ENCODE data around the gene ARHGAP19.

DNA sequence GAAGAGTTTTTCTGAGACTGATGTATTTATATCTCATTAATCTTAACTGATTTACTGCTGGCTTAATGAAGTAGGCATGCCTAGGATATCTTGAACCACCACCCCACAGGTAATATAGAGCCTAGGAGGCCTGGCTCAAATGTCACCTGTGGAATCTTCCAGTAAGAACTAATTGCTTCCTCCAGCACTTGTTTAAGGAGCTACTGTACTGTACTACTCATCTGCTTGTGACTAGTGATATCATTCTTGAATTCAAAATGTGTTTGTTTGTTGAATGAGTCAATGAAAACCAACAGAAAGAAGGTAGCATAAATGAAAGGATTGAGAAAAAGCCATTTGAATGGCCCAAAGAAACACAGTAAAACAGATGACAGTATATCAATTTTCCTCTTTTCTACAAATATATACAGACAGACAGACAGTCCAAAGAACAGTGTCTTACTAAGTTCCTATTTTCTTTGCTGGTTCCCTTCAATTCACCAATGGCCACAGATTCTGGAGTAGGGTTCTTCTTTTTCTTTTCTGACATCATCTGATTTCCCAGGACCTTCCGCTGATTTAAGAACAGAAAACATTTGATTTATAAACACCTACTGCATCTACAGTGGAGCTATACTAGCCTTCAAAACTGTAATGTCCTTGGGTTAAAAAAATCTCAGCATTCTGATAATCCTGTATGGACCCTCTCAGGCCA, 63.0 kb downstream of the ARHGAP19 start:
- TF ChIP-seq POLR2A (IDR thresholded peaks at IDR 0.05; ENCODE audit: low read depth, low read length) (no peak), POLR2AphosphoS5 (IDR thresholded peaks at IDR 0.05; ENCODE audit: low read depth, low read length) (no peak)

Data from GM12892 (cell line).